Measurements from ENCODE around the gene IRF9.

DNA sequence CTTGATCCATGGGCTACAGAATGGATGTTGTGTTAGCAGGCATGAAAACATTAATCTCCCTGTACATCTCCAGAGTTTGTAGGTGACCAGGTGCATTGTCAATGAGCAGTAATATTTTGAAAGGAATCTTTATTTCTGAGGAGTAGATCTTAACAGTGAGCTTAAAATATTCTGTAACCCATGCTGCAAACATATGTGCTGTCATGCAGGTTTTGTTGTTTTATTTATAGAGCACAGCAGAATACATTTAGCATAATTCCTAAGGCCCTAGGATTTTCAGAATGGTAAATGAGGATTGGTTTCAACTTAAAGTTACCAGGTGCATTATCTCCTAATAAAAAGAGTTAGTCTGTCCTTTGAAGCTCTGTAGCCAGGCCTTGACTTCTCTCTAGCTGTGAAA lies 34.1 kb upstream of the IRF9 start:
- TF ChIP-seq SNAI2 (CRISPR knock-in tag; IDR thresholded peaks at IDR 0.05) (no peak), ZFP3 (CRISPR knock-in tag; IDR thresholded peaks at IDR 0.05) (no peak), ZNF565 (CRISPR knock-in tag; conservative IDR thresholded peaks at IDR 0.05; ENCODE audit: low read depth) (no peak), TCF4 (CRISPR knock-in tag; IDR thresholded peaks at IDR 0.05; ENCODE audit: borderline replicate concordance) (no peak)
- TF ChIP-seq, protein P1, sequence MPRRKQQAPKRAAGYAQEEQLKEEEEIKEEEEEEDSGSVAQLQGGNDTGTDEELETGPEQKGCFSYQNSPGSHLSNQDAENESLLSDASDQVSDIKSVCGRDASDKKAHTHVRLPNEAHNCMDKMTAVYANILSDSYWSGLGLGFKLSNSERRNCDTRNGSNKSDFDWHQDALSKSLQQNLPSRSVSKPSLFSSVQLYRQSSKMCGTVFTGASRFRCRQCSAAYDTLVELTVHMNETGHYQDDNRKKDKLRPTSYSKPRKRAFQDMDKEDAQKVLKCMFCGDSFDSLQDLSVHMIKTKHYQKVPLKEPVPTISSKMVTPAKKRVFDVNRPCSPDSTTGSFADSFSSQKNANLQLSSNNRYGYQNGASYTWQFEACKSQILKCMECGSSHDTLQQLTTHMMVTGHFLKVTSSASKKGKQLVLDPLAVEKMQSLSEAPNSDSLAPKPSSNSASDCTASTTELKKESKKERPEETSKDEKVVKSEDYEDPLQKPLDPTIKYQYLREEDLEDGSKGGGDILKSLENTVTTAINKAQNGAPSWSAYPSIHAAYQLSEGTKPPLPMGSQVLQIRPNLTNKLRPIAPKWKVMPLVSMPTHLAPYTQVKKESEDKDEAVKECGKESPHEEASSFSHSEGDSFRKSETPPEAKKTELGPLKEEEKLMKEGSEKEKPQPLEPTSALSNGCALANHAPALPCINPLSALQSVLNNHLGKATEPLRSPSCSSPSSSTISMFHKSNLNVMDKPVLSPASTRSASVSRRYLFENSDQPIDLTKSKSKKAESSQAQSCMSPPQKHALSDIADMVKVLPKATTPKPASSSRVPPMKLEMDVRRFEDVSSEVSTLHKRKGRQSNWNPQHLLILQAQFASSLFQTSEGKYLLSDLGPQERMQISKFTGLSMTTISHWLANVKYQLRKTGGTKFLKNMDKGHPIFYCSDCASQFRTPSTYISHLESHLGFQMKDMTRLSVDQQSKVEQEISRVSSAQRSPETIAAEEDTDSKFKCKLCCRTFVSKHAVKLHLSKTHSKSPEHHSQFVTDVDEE (CRISPR knock-in tag; IDR thresholded peaks at IDR 0.05): no peak
